Measurements from ENCODE around the gene PAQR5. TPM values are rescaled to one million over a fixed set of nuclear protein-coding genes. Genes with fewer than 3 reads are reported as not detected.

Gene PAQR5
- total RNA-seq, 1 donor: 1.1 TPM

- peaks cover 8% of the 10 kb centered on the region for H3K36me3 ChIP-seq (ENCODE audit: insufficient read depth, low read length)
- peaks cover 40% of the 10 kb centered on the region for H3K4me1 ChIP-seq (ENCODE audit: insufficient read depth, low read length)
Observed at GRCh38 chr15:69414701-69415167, 116.0 kb downstream of the PAQR5 start.

GRCh38 chr15:69415381-69415780 lies 116.7 kb downstream of the PAQR5 start:
- Histone ChIP-seq H4K20me1 (ENCODE audit: insufficient read depth, low read length) (peaks cover 15% of the 10 kb centered on the region), H3K4me3 (ENCODE audit: insufficient read depth, low read length) (peak overlapping the region; percentile 92), H3K27me3 (ENCODE audit: insufficient read depth, low read length) (no peaks in the 10 kb centered on the region), H3K36me3 (ENCODE audit: insufficient read depth, low read length) (peaks cover 14% of the 10 kb centered on the region), H3K4me2 (ENCODE audit: insufficient read depth, low read length) (peak overlapping the region; percentile 92), H3K27ac (ENCODE audit: low read depth, low read length) (peak overlapping the region; percentile 87), H3K4me1 (ENCODE audit: insufficient read depth, low read length) (peaks cover 40% of the 10 kb centered on the region), H3K79me2 (ENCODE audit: insufficient read depth, low read length) (peaks cover 88% of the 10 kb centered on the region), H3K9me3 (ENCODE audit: low read depth, low read length) (no peaks in the 10 kb centered on the region), H2AFZ (ENCODE audit: low read length) (peak overlapping the region; percentile 13)
- DNase-seq (ENCODE audit: insufficient read length, low spot score, missing footprints): no peak
- no peak for TF ChIP-seq CTCF (IDR thresholded peaks at IDR 0.05; ENCODE audit: extremely low read depth, low read depth, low read length)

More at GRCh38 chr15:69414701-69415167, 116.0 kb downstream of the PAQR5 start:
- peak overlapping the region; percentile 92 for H3K4me3 ChIP-seq (ENCODE audit: insufficient read depth, low read length)
- H3K4me2 ChIP-seq (ENCODE audit: insufficient read depth, low read length): peak overlapping the region; percentile 92
- H3K79me2 ChIP-seq (ENCODE audit: insufficient read depth, low read length): peaks cover 88% of the 10 kb centered on the region
- H4K20me1 ChIP-seq (ENCODE audit: insufficient read depth, low read length): peaks cover 20% of the 10 kb centered on the region
- no peaks in the 10 kb centered on the region for H3K27me3 ChIP-seq (ENCODE audit: insufficient read depth, low read length)
- H3K27ac ChIP-seq (ENCODE audit: low read depth, low read length): peak overlapping the region; percentile 87
- TF ChIP-seq CTCF (IDR thresholded peaks at IDR 0.05; ENCODE audit: extremely low read depth, low read depth, low read length): no peak
- peak; percentile 90 for DNase-seq (ENCODE audit: insufficient read length, low spot score, missing footprints)
- no peaks in the 10 kb centered on the region for H3K9me3 ChIP-seq (ENCODE audit: low read depth, low read length)
- peak overlapping the region; percentile 94 for H2AFZ ChIP-seq (ENCODE audit: low read length)

GRCh38 chr15:69417581-69417980 lies 118.9 kb downstream of the PAQR5 start:
- Histone ChIP-seq H4K20me1 (ENCODE audit: insufficient read depth, low read length) (peaks cover 8% of the 10 kb centered on the region), H3K36me3 (ENCODE audit: insufficient read depth, low read length) (peaks cover 25% of the 10 kb centered on the region), H3K27ac (ENCODE audit: low read depth, low read length) (peak overlapping the region; percentile 9), H3K27me3 (ENCODE audit: insufficient read depth, low read length) (no peaks in the 10 kb centered on the region), H3K4me2 (ENCODE audit: insufficient read depth, low read length) (no peak overlapping the region), H2AFZ (ENCODE audit: low read length) (peak overlapping the region; percentile 11), H3K4me1 (ENCODE audit: insufficient read depth, low read length) (peaks cover 46% of the 10 kb centered on the region), H3K4me3 (ENCODE audit: insufficient read depth, low read length) (no peak overlapping the region), H3K79me2 (ENCODE audit: insufficient read depth, low read length) (peaks cover 73% of the 10 kb centered on the region), H3K9me3 (ENCODE audit: low read depth, low read length) (no peaks in the 10 kb centered on the region)
- TF ChIP-seq CTCF (IDR thresholded peaks at IDR 0.05; ENCODE audit: extremely low read depth, low read depth, low read length): no peak
- no peak for DNase-seq (ENCODE audit: insufficient read length, low spot score, missing footprints)

GRCh38 chr15:69421498-69421897 lies 122.8 kb downstream of the PAQR5 start:
- no peaks in the 10 kb centered on the region for H3K9me3 ChIP-seq (ENCODE audit: low read depth, low read length)
- no peak overlapping the region for H3K4me2 ChIP-seq (ENCODE audit: insufficient read depth, low read length)
- no peak overlapping the region for H2AFZ ChIP-seq (ENCODE audit: low read length)
- peaks cover 5% of the 10 kb centered on the region for H4K20me1 ChIP-seq (ENCODE audit: insufficient read depth, low read length)
- TF ChIP-seq CTCF (IDR thresholded peaks at IDR 0.05; ENCODE audit: extremely low read depth, low read depth, low read length): no peak
- DNase-seq (ENCODE audit: insufficient read length, low spot score, missing footprints): no peak
- peaks cover 52% of the 10 kb centered on the region for H3K79me2 ChIP-seq (ENCODE audit: insufficient read depth, low read length)
- no peaks in the 10 kb centered on the region for H3K27me3 ChIP-seq (ENCODE audit: insufficient read depth, low read length)
- H3K4me3 ChIP-seq (ENCODE audit: insufficient read depth, low read length): no peak overlapping the region
- no peak overlapping the region for H3K27ac ChIP-seq (ENCODE audit: low read depth, low read length)
- peaks cover 54% of the 10 kb centered on the region for H3K36me3 ChIP-seq (ENCODE audit: insufficient read depth, low read length)
- peaks cover 35% of the 10 kb centered on the region for H3K4me1 ChIP-seq (ENCODE audit: insufficient read depth, low read length)
